ENCODE data around the gene USP30.
A peak's percentile ranks its signal among the peaks of the same experiment; 100 is the strongest.
"Not testable (repeated sequence)": the region's sequence is repeated elsewhere in the genome, so short reads cannot be mapped to it uniquely, and the experiment has no call there.

USP30 gene

GRCh38 chr12:109052414-109053323 lies at the start of gene USP30:
Gene USP30, plus strand, starts transcription at chr12:109052576. Its CDS starts 103 bp downstream, at chr12:109052679.
- DNase-seq, result peak; percentile 75

- no peak for DNase-seq
Observed at GRCh38 chr12:109004017-109004416, 48.4 kb upstream of the USP30 start.

GRCh38 chr12:109009766-109010165 lies 42.6 kb upstream of the USP30 start:
- DNase-seq, result no peak

GRCh38 chr12:109010259-109010658 lies 42.1 kb upstream of the USP30 start:
- DNase-seq, result no peak

GRCh38 chr12:109014984-109015765 lies 37.2 kb upstream of the USP30 start:
- DNase-seq, result no peak

- DNase-seq, result no peak
Observed at GRCh38 chr12:109016016-109016415, 36.4 kb upstream of the USP30 start.

- no peak for DNase-seq
Observed at GRCh38 chr12:109016978-109017377, 35.4 kb upstream of the USP30 start.

- no peak for DNase-seq
Observed at GRCh38 chr12:109018296-109018695, 34.1 kb upstream of the USP30 start.

GRCh38 chr12:109020146-109020795 lies 32.1 kb upstream of the USP30 start:
- DNase-seq, result no peak

GRCh38 chr12:109020796-109021380 lies 31.5 kb upstream of the USP30 start, which contains the start of gene SVOP:
Gene SVOP, minus strand, starts transcription at chr12:109021068. Its CDS starts 200 bp downstream, at chr12:109020868.
- peak; percentile 32 for DNase-seq

- DNase-seq, result no peak
Observed at GRCh38 chr12:109027767-109028166, 24.6 kb upstream of the USP30 start.

GRCh38 chr12:109028624-109029023 lies 23.8 kb upstream of the USP30 start:
- not testable (repeated sequence) for DNase-seq

- no peak for DNase-seq
Observed at GRCh38 chr12:109029411-109029810, 23.0 kb upstream of the USP30 start.

- DNase-seq, result no peak
Observed at GRCh38 chr12:109033239-109034196, 18.9 kb upstream of the USP30 start.

GRCh38 chr12:109036975-109037374 lies 15.4 kb upstream of the USP30 start:
- no peak for DNase-seq

GRCh38 chr12:109044241-109044640 lies 8.1 kb upstream of the USP30 start:
- no peak for DNase-seq

- no peak for DNase-seq
Observed at GRCh38 chr12:109047081-109047805, 5.1 kb upstream of the USP30 start.

GRCh38 chr12:109048706-109049105 lies 3.7 kb upstream of the USP30 start:
- not testable (repeated sequence) for DNase-seq

- not testable (repeated sequence) for DNase-seq
Observed at GRCh38 chr12:109049794-109050193, 2.6 kb upstream of the USP30 start.

GRCh38 chr12:109052097-109052413 lies 321 bp upstream of the USP30 start:
- DNase-seq, result no peak
